NB4 (cell line): Measurements from ENCODE around the gene RIPK4.

Experiments
- CTCF ChIP-seq: IDR thresholded peaks from one replicate; pipeline ENCODE4 v1.5.1; 2012; ENCODE audit warnings: low read depth, low read length
- MAX ChIP-seq: IDR thresholded peaks from 2 replicates; pipeline ENCODE4 v1.6.1; 2011; ENCODE audit warnings: low read depth, low read length
- POLR2A ChIP-seq: IDR thresholded peaks from 2 replicates; pipeline ENCODE4 v1.6.1; 2011; ENCODE audit warnings: mild to moderate bottlenecking; ENCODE audit not compliant: insufficient read length; ENCODE audit errors: extremely low read depth

GRCh38 chr21:41754479-41754891 is 12.4 kb downstream of the RIPK4 start:
- TF ChIP-seq CTCF = no peak
- no peak for TF ChIP-seq POLR2A
- no peak for TF ChIP-seq MAX
